Esophagus (tissue), 2 donors: ENCODE results near the gene NUP50. TPM values are rescaled to one million over a fixed set of nuclear protein-coding genes. Genes with fewer than 3 reads are reported as not detected.
A peak's percentile ranks its signal among the peaks of the same experiment; 100 is the strongest.

ENCODE experiments used
- H3K27ac ChIP-seq, 2 donors: one replicate each; pipeline ENCODE4 v1.5.1; 2013; ENCODE audit warnings: low read depth in 2 of 2, mild to moderate bottlenecking in 2 of 2, inconsistent platforms in 1 of 2, low read length in 1 of 2, moderate library complexity in 1 of 2
- H3K27me3 ChIP-seq, 2 donors: one replicate each; pipeline ENCODE4 v1.6.1; 2013; ENCODE audit warnings: low read length in 2 of 2, control low read depth in 1 of 2, mild to moderate bottlenecking in 1 of 2; ENCODE audit not compliant: insufficient read depth in 2 of 2, control insufficient read depth in 1 of 2
- H3K36me3 ChIP-seq, 2 donors: one replicate each; pipeline ENCODE4 v1.6.1; 2013; ENCODE audit warnings: low read length in 1 of 2; ENCODE audit not compliant: control insufficient read depth in 2 of 2, insufficient read depth in 2 of 2
- H3K4me1 ChIP-seq, 2 donors: one replicate each; pipeline ENCODE4 v1.6.1; 2013; ENCODE audit warnings: low read length in 1 of 2; ENCODE audit not compliant: control insufficient read depth in 2 of 2, insufficient read depth in 2 of 2
- H3K4me3 ChIP-seq, 2 donors: one replicate each; pipeline ENCODE4 v1.5.1; 2013; ENCODE audit warnings: low read length in 2 of 2, mild to moderate bottlenecking in 2 of 2, low read depth in 1 of 2, moderate library complexity in 1 of 2
- H3K9me3 ChIP-seq, 2 donors: one replicate each; pipeline ENCODE4 v1.6.1; 2013; ENCODE audit warnings: mild to moderate bottlenecking in 2 of 2, low read depth in 1 of 2, low read length in 1 of 2, moderate library complexity in 1 of 2; ENCODE audit not compliant: control insufficient read depth in 2 of 2, insufficient read depth in 1 of 2
- WGBS, 2 donors: extraction: QIAGEN DNeasy Blood & Tissue Kit; methylation state at CpG; one replicate each; pipeline ENCODE4 v1.1.7; 2013; 5-methylcytosine and 5-hydroxymethylcytosine counted together
- polyA plus RNA-seq, 2 donors: library from polyadenylated mRNA; stranded (reverse); fragments of 200-250 nt; gene quantifications; one replicate each; pipeline ENCODE4 v1.2.3, GENCODE V29; 2013
- donor health status: healthy with polysubstance abuse.
- donor health status: Bipolar disorder and iron deficiency.

Gene NUP50
- polyA plus RNA-seq, 2 donors = 19.7 to 21.5 TPM

- WGBS, 2 donors = 57 to 65% methylated on average over 5 of the region's 5 CpGs
- Histone ChIP-seq H3K27ac (no peak overlapping the region), H3K9me3 (no peaks in the 10 kb centered on the region), H3K4me3 (no peak overlapping the region), H3K36me3 (no peaks in the 10 kb centered on the region), H3K27me3 (no peaks in the 10 kb centered on the region), H3K4me1 (peaks cover 3 to 22% of the 10 kb centered on the region in 2 donors)
Observed at GRCh38 chr22:45223304-45224117, 59.8 kb downstream of the NUP50 start.

GRCh38 chr22:45224331-45224730, 60.6 kb downstream of the NUP50 start:
- H3K27ac ChIP-seq = no peak overlapping the region
- no peak overlapping the region for H3K4me3 ChIP-seq
- WGBS, 2 donors = 77% methylated on average over 11 of the region's 11 CpGs

GRCh38 chr22:45224988-45225731, 61.4 kb downstream of the NUP50 start:
- no peak overlapping the region for H3K4me3 ChIP-seq
- H3K9me3 ChIP-seq = no peaks in the 10 kb centered on the region
- H3K4me1 ChIP-seq = peaks cover 3 to 27% of the 10 kb centered on the region in 2 donors
- peak overlapping the region in 1 of 2 donors; percentile 92 for H3K27ac ChIP-seq
- no peaks in the 10 kb centered on the region for H3K27me3 ChIP-seq
- H3K36me3 ChIP-seq = no peaks in the 10 kb centered on the region
- WGBS, 2 donors = 80 to 88% methylated on average over 19 of the region's 19 CpGs

More at GRCh38 chr22:45224331-45224730, 60.6 kb downstream of the NUP50 start:
- H3K4me1 ChIP-seq = peaks cover 3 to 23% of the 10 kb centered on the region in 2 donors
- H3K27me3 ChIP-seq = no peaks in the 10 kb centered on the region
- H3K9me3 ChIP-seq = no peaks in the 10 kb centered on the region
- no peaks in the 10 kb centered on the region for H3K36me3 ChIP-seq

DNA sequence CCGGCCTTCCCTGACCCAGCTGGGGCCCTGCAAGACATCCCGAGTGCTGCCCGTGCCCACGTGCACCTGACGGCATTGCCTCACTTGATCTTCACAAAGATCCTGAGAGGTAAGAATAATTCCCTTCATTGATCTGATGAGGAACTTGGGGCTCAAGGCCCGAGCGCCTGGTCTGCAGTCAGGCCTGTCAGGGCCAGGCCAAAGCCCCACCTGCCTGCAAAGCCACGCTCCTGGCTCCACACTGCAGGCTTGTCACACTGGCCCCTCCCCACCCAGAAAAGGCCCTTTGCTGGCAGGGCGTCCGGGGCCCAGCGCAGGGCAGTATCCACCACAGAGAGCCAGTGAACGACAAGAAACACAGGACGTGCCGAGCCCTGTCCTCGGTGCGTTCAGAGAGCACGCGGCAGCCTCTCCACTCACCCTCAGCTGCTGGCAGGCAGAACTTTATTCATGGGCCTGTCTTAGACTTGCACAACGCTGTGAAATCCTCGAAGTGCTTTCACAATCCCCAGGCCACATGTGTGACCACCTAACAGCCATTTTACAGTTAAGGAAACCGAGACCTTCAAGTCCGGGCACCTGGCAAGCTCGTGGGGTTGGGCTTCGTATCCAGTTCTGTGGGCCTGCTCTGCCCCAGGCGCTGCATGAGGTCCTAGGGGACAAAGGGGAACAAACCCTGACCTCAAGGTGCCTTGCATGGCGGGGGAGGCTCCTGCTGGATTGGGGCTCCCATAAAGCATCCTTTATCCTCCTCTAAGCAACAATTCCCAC, 62.2 kb downstream of the NUP50 start:
- H3K36me3 ChIP-seq = no peaks in the 10 kb centered on the region
- 53 to 66% methylated on average over 26 of the region's 26 CpGs for WGBS, 2 donors
- H3K4me1 ChIP-seq = peaks cover 3 to 28% of the 10 kb centered on the region in 2 donors
- H3K27me3 ChIP-seq = no peaks in the 10 kb centered on the region
- no peak overlapping the region for H3K4me3 ChIP-seq
- H3K9me3 ChIP-seq = no peaks in the 10 kb centered on the region
- H3K27ac ChIP-seq = peak overlapping the region; percentile 25 to 92

DNA sequence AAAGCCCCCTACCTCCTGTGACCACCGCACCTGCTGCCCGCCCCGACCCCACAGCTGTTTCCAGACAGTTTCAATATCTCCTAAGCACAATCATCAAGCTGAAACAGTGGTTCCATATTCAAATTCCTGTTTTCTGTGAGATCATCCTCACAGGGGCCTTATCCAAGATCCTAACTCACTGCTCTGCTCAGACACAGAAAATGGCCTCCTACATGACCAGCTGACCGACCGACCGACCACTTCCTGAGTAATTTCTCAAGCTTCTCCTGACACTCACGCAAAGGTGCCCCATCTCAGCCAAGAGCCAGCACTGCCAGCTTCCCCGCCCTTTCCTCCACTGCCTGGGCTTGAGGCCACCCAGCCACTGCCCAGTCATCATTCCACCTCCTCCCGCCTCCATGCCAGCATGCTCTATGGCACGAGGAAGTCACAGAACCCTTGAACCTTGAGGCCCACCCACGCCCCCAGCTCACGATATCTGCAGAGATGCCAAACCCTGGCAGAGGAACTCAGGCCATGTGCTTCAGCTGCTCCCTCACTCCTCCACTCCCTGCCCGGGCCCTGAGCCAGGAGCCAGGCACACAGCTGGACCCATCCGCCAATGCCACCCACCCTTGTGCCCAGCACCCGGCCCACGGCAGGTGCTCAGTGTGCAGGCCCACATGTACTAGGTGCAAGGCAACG, 62.9 kb downstream of the NUP50 start:
- Histone ChIP-seq H3K4me1 (peaks cover 3 to 31% of the 10 kb centered on the region in 2 donors), H3K27ac (peak overlapping the region; percentile 25 to 92), H3K36me3 (no peaks in the 10 kb centered on the region), H3K9me3 (no peaks in the 10 kb centered on the region), H3K27me3 (no peaks in the 10 kb centered on the region), H3K4me3 (no peak overlapping the region)
- 48 to 59% methylated on average over 17 of the region's 17 CpGs for WGBS, 2 donors

GRCh38 chr22:45227645-45228400, 64.1 kb downstream of the NUP50 start:
- Histone ChIP-seq H3K36me3 (peaks cover 0 to 2% of the 10 kb centered on the region in 2 donors), H3K4me1 (peaks cover 3 to 31% of the 10 kb centered on the region in 2 donors), H3K27ac (no peak overlapping the region), H3K9me3 (no peaks in the 10 kb centered on the region), H3K4me3 (no peak overlapping the region), H3K27me3 (no peaks in the 10 kb centered on the region)
- WGBS, 2 donors = 81 to 83% methylated on average over 16 of the region's 16 CpGs

DNA sequence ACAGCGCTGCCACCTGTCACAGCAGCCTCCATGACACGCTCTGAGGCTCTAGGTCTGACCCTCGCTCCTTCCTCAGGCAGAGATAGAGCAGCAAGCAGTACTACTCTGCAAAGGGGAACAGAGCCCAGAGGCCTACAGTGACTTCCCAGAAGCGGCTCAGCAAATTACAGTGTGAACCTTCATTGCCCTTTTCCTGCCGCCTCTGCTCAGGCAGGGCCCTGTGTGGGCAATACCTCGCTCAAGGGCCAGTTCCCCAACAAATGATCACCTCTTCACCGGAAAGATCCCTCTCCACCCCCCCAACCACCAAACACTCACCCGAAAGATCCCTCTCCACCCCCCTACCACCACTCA, 64.7 kb downstream of the NUP50 start:
- H3K4me3 ChIP-seq = no peak overlapping the region
- no peaks in the 10 kb centered on the region for H3K27me3 ChIP-seq
- 92 to 96% methylated on average over 8 of the region's 8 CpGs for WGBS, 2 donors
- peaks cover 0 to 2% of the 10 kb centered on the region in 2 donors for H3K36me3 ChIP-seq
- no peaks in the 10 kb centered on the region for H3K9me3 ChIP-seq
- H3K27ac ChIP-seq = no peak overlapping the region
- peaks cover 3 to 31% of the 10 kb centered on the region in 2 donors for H3K4me1 ChIP-seq

- Histone ChIP-seq H3K27me3 (no peaks in the 10 kb centered on the region), H3K9me3 (no peaks in the 10 kb centered on the region), H3K4me1 (peaks cover 3 to 31% of the 10 kb centered on the region in 2 donors), H3K4me3 (no peak overlapping the region), H3K27ac (no peak overlapping the region), H3K36me3 (peaks cover 0 to 2% of the 10 kb centered on the region in 2 donors)
- WGBS, 2 donors = 83 to 92% methylated on average over 12 of the region's 13 CpGs
Observed at GRCh38 chr22:45229181-45229580, 65.5 kb downstream of the NUP50 start.
